ENCODE data around the gene ERO1B. TPM values are rescaled to one million over a fixed set of nuclear protein-coding genes. Genes with fewer than 3 reads are reported as not detected.
A peak's percentile ranks its signal among the peaks of the same experiment; 100 is the strongest.

ERO1B gene
- total and polyA plus RNA-seq, 2 of the 13 experiments (the other 11 are each of a cell fraction or from before 2014, with no cell fraction given): 1.6 to 2.1 TPM

DNA sequence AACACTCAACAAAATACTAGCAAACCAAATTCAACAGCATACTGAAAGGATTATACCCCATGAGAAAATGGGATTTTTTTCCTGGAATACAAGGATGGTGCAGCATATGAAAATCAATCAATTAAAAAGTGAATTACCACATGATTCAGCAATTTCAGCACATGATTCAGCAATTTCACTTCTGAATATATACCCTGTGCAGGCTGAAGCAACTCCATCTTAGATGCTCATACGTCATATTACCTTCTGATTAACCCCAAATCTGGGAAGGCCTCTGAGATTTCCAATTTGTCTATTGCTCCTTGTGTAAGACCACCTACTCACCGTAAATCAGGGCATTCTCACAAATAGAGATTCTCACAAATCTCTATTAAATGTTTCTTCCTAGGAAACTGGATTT is 43.8 kb upstream of the ERO1B start:
- Histone ChIP-seq H3K4me1 (ENCODE audit: insufficient read depth, low read length) (no peaks in the 10 kb centered on the region), H3K9ac (ENCODE audit: insufficient read depth, low read depth, low read length) (no peak overlapping the region), H2AFZ (ENCODE audit: low read length) (no peak overlapping the region), H4K20me1 (ENCODE audit: insufficient read depth, low read length) (no peaks in the 10 kb centered on the region), H3K27ac (ENCODE audit: extremely low read length, insufficient read depth, low read length) (no peak overlapping the region), H3K4me3 (replicated peaks in 1 of 3; ENCODE audit: insufficient read depth in 1 of 3, low read depth in 2 of 3, low read length in 3 of 3) (no peak overlapping the region), H3K9me3 (ENCODE audit: low read length) (peaks cover 10% of the 10 kb centered on the region; the same call in 1 of the 2 replicates), H3K4me2 (ENCODE audit: low read depth, low read length) (no peak overlapping the region), H3K36me3 (replicated peaks in 1 of 2; ENCODE audit: control insufficient read depth in 1 of 2, insufficient read depth in 2 of 2, low read length in 2 of 2) (no peaks in the 10 kb centered on the region), H3K27me3 (ENCODE audit: control insufficient read depth in 1 of 2, insufficient read depth in 2 of 2, low read length in 2 of 2) (no peaks in the 10 kb centered on the region), H3K79me2 (ENCODE audit: insufficient read depth, low read length) (no peaks in the 10 kb centered on the region)
- POLR2A ChIA-PET: no interaction called here
- FAIRE-seq (no peak), ATAC-seq (no peak), DNase-seq (ENCODE audit: low spot score) (no peak)
- CTCF ChIA-PET (ENCODE audit: low intra/inter-chr PET ratio, low total read pairs): no interaction called here
- WGBS (ENCODE audit: low lambda C conversion rate): 44% methylated on average over 2 of the region's 2 CpGs
- intact Hi-C loops (cut with micrococcal nuclease; ENCODE audit: unreplicated experiment) (no loop called here), in situ Hi-C loops (cut with HindIII; ENCODE audit: extremely low pct_ligation_motif_present, low pct_unique_long_range_greater_than_20kb) (no loop called here)
- no TSS peak for BruUV-seq (replicated peaks)
- TF ChIP-seq NFE2L2 (IDR thresholded peaks at IDR 0.05; ENCODE audit: low read length) (peak; percentile 63), GLMP (CRISPR knock-in tag; IDR thresholded peaks at IDR 0.05; ENCODE audit: borderline replicate concordance) (no peak), MAFK (conservative IDR thresholded peaks at IDR 0.05 in 1 of 2, IDR thresholded peaks at IDR 0.05 in 1 of 2; ENCODE audit: low read length in 2 of 2) (peak; percentile 46 to 75; a peak in 3 of 4 replicates), ZNF382 (CRISPR knock-in tag; IDR thresholded peaks at IDR 0.05; ENCODE audit: borderline replicate concordance) (no peak), ELF4 (CRISPR knock-in tag; IDR thresholded peaks at IDR 0.05; ENCODE audit: borderline replicate concordance) (no peak), TMF1 (CRISPR knock-in tag; IDR thresholded peaks at IDR 0.05; ENCODE audit: low read depth) (no peak), TBX3 (IDR thresholded peaks at IDR 0.05; ENCODE audit: borderline replicate concordance) (no peak), TEAD3 (CRISPR knock-in tag; optimal IDR thresholded peaks at IDR 0.05; ENCODE audit: borderline replicate concordance) (no peak), HOXA5 (CRISPR knock-in tag; IDR thresholded peaks at IDR 0.05) (no peak), KLF12 (CRISPR knock-in tag; IDR thresholded peaks at IDR 0.05; ENCODE audit: borderline replicate concordance) (no peak), CENPX (CRISPR knock-in tag; IDR thresholded peaks at IDR 0.05) (no peak), NFKBIZ (CRISPR knock-in tag; IDR thresholded peaks at IDR 0.05) (no peak), ZNF407 (CRISPR knock-in tag; IDR thresholded peaks at IDR 0.05; ENCODE audit: not compliant biosample characterization) (no peak)
- TF ChIP-seq, protein P1, sequence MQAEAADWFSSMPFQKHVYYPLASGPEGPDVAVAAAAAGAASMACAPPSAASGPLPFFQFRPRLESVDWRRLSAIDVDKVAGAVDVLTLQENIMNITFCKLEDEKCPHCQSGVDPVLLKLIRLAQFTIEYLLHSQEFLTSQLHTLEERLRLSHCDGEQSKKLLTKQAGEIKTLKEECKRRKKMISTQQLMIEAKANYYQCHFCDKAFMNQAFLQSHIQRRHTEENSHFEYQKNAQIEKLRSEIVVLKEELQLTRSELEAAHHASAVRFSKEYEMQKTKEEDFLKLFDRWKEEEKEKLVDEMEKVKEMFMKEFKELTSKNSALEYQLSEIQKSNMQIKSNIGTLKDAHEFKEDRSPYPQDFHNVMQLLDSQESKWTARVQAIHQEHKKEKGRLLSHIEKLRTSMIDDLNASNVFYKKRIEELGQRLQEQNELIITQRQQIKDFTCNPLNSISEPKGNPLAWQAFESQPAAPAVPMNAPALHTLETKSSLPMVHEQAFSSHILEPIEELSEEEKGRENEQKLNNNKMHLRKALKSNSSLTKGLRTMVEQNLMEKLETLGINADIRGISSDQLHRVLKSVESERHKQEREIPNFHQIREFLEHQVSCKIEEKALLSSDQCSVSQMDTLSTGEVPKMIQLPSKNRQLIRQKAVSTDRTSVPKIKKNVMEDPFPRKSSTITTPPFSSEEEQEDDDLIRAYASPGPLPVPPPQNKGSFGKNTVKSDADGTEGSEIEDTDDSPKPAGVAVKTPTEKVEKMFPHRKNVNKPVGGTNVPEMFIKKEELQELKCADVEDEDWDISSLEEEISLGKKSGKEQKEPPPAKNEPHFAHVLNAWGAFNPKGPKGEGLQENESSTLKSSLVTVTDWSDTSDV (CRISPR knock-in tag; IDR thresholded peaks at IDR 0.05): no peak
